Nephron (organoid): ENCODE data around the gene KRT39.

Experiments
- H3K27ac Mint-ChIP-seq, 3 experiments: 2 replicates each; pipeline ENCODE4 v1.8.0; 2020; ENCODE audit warnings: mixed read lengths in 3 of 3, mild to moderate bottlenecking in 2 of 3, moderate library complexity in 1 of 3
- H3K27me3 Mint-ChIP-seq: 2 replicates; pipeline ENCODE4 v1.8.0; 2021; ENCODE audit warnings: low read depth, mild to moderate bottlenecking, moderate library complexity, mixed read lengths
- H3K36me3 Mint-ChIP-seq: 2 replicates; pipeline ENCODE4 v1.8.0; 2020; ENCODE audit warnings: low read depth, mixed read lengths
- H3K4me1 Mint-ChIP-seq: 2 replicates; pipeline ENCODE4 v1.8.0; 2020; ENCODE audit warnings: mixed read lengths
- H3K4me3 Mint-ChIP-seq, 3 experiments: 2 replicates each; pipeline ENCODE4 v1.8.0; 2020; ENCODE audit warnings: mild to moderate bottlenecking in 3 of 3, mixed read lengths in 3 of 3, moderate library complexity in 2 of 3
- H3K9me3 Mint-ChIP-seq: 2 replicates; pipeline ENCODE4 v1.8.0; 2020; ENCODE audit warnings: mixed read lengths
- CTCF ChIP-seq, 3 experiments: fragments of 200-600 bp; sonication (generic); IDR thresholded peaks; one replicate each; pipeline ENCODE4 v1.5.0; 2021; ENCODE audit warnings: antibody characterized with exemption in 3 of 3; ENCODE audit not compliant: unreplicated experiment in 3 of 3

The KRT39 gene

GRCh38 chr17:40915199-40915661 is 51.5 kb downstream of the KRT39 start:
- H3K27me3 Mint-ChIP-seq = no peaks in the 10 kb centered on the region
- no peaks in the 10 kb centered on the region for H3K36me3 Mint-ChIP-seq
- no peak overlapping the region for H3K27ac Mint-ChIP-seq
- no peak overlapping the region for H3K4me3 Mint-ChIP-seq
- H3K9me3 Mint-ChIP-seq = no peaks in the 10 kb centered on the region
- TF ChIP-seq CTCF (IDR thresholded peaks at IDR 0.05; ENCODE audit: unreplicated experiment in 3 of 3) = no peak
- peaks cover 21% of the 10 kb centered on the region for H3K4me1 Mint-ChIP-seq

GRCh38 chr17:40914075-40914855 is 52.5 kb downstream of the KRT39 start:
- Mint-ChIP-seq H3K4me3 (no peak overlapping the region), H3K36me3 (no peaks in the 10 kb centered on the region), H3K27ac (no peak overlapping the region), H3K9me3 (no peaks in the 10 kb centered on the region), H3K27me3 (peaks cover under 1% of the 10 kb centered on the region), H3K4me1 (peaks cover 31% of the 10 kb centered on the region)
- TF ChIP-seq CTCF (IDR thresholded peaks at IDR 0.05; ENCODE audit: unreplicated experiment in 3 of 3) = no peak

GRCh38 chr17:40912486-40913210 is 54.1 kb downstream of the KRT39 start:
- Mint-ChIP-seq H3K27me3 (peaks cover 4% of the 10 kb centered on the region), H3K4me1 (peaks cover 41% of the 10 kb centered on the region), H3K4me3 (no peak overlapping the region), H3K27ac (peak overlapping the region in 1 of 3 experiments; percentile 58), H3K9me3 (no peaks in the 10 kb centered on the region), H3K36me3 (no peaks in the 10 kb centered on the region)
- no peak for TF ChIP-seq CTCF (IDR thresholded peaks at IDR 0.05; ENCODE audit: unreplicated experiment in 3 of 3)

GRCh38 chr17:40910441-40910841 is 56.3 kb downstream of the KRT39 start:
- Mint-ChIP-seq H3K36me3 (no peaks in the 10 kb centered on the region), H3K4me1 (peaks cover 41% of the 10 kb centered on the region), H3K27ac (peak overlapping the region; percentile 79 to 87 (median 83)), H3K4me3 (peak overlapping the region in 1 of 3 experiments; percentile 33), H3K27me3 (peaks cover 13% of the 10 kb centered on the region), H3K9me3 (no peaks in the 10 kb centered on the region)
- no peak for TF ChIP-seq CTCF (IDR thresholded peaks at IDR 0.05; ENCODE audit: unreplicated experiment in 3 of 3)

- no peaks in the 10 kb centered on the region for H3K9me3 Mint-ChIP-seq
- H3K27me3 Mint-ChIP-seq = peaks cover 17% of the 10 kb centered on the region
- H3K27ac Mint-ChIP-seq = peak overlapping the region; percentile 79 to 87 (median 83)
Measured at GRCh38 chr17:40909755-40910154, 57.0 kb downstream of the KRT39 start.

More at GRCh38 chr17:40909755-40910154, 57.0 kb downstream of the KRT39 start:
- Mint-ChIP-seq H3K36me3 (no peaks in the 10 kb centered on the region), H3K4me3 (no peak overlapping the region), H3K4me1 (peaks cover 41% of the 10 kb centered on the region)
- no peak for TF ChIP-seq CTCF (IDR thresholded peaks at IDR 0.05; ENCODE audit: unreplicated experiment in 3 of 3)
